ENCODE measurements around the gene SCYGR4. TPM values are rescaled to one million over a fixed set of nuclear protein-coding genes. Genes with fewer than 3 reads are reported as not detected.

SCYGR4 gene
- total and polyA plus RNA-seq, 10 donors = 0.04 TPM; not detected in 9

GRCh38 chr2:227653419-227653818, 36.1 kb downstream of the SCYGR4 start:
- Histone ChIP-seq H3K4me1 (peaks cover 0 to 5% (median 2%) of the 10 kb centered on the region in 6 donors), H3K4me3 (no peak overlapping the region), H3K36me3 (no peaks in the 10 kb centered on the region), H3K27me3 (replicated peaks in 1 of 7) (no peaks in the 10 kb centered on the region), H3K9me3 (no peaks in the 10 kb centered on the region), H3K27ac (no peak overlapping the region)
- TF ChIP-seq CTCF (IDR thresholded peaks at IDR 0.05 in 8 of 11, conservative IDR thresholded peaks at IDR 0.05 in 3 of 11) = no peak
- TF ChIP-seq POLR2A (IDR thresholded peaks at IDR 0.05) = no peak
- no peak for TF ChIP-seq POLR2AphosphoS5 (IDR thresholded peaks at IDR 0.05)
- DNase-seq = no peak
- 32 to 61% (median 46%) methylated on average over 3 to 4 of the region's 4 CpGs for WGBS, 5 donors
- intact Hi-C loops (cut with DNase I; ENCODE audit: low total_unique reads) = no loop called here

GRCh38 chr2:227654426-227654825, 37.1 kb downstream of the SCYGR4 start:
- H3K9me3 ChIP-seq = no peaks in the 10 kb centered on the region
- H3K36me3 ChIP-seq = no peaks in the 10 kb centered on the region
- H3K27me3 ChIP-seq (replicated peaks in 1 of 7) = no peaks in the 10 kb centered on the region
- 46 to 75% (median 53%) methylated on average over 1 of the region's 1 CpG for WGBS, 5 donors
- no peak for DNase-seq
- no peak for TF ChIP-seq CTCF (IDR thresholded peaks at IDR 0.05 in 8 of 11, conservative IDR thresholded peaks at IDR 0.05 in 3 of 11)
- no peak for TF ChIP-seq POLR2A (IDR thresholded peaks at IDR 0.05)
- TF ChIP-seq POLR2AphosphoS5 (IDR thresholded peaks at IDR 0.05) = no peak
- H3K4me3 ChIP-seq = no peak overlapping the region
- intact Hi-C loops (cut with DNase I; ENCODE audit: low total_unique reads) = no loop called here
- H3K27ac ChIP-seq = no peak overlapping the region
- H3K4me1 ChIP-seq = peaks cover 0 to 6% (median 2%) of the 10 kb centered on the region in 6 donors

DNA sequence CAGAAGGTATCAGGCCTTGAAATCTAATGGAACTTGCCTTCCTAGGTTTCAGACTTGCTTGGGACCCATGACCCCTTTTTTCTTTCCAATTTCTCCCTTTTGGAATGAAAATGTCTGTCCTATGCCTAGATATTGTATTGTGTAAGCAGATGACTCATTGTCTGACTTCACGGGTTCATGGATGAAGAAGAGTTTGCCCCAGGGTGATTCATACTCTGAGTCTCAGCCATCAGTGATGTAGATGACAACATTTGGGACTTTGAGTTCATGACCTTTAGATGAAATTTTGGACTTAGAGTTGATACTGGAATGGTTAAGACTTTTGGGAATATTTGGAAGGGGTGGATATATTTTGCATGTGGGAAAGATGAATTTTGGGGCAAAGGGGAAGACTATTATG, 38.2 kb downstream of the SCYGR4 start:
- Histone ChIP-seq H3K27ac (no peak overlapping the region), H3K4me1 (peaks cover 0 to 6% (median 2%) of the 10 kb centered on the region in 6 donors), H3K36me3 (no peaks in the 10 kb centered on the region), H3K27me3 (replicated peaks in 1 of 7) (no peaks in the 10 kb centered on the region), H3K4me3 (no peak overlapping the region), H3K9me3 (no peaks in the 10 kb centered on the region)
- no peak for DNase-seq
- TF ChIP-seq POLR2AphosphoS5 (IDR thresholded peaks at IDR 0.05) (no peak), CTCF (IDR thresholded peaks at IDR 0.05 in 8 of 11, conservative IDR thresholded peaks at IDR 0.05 in 3 of 11) (no peak), POLR2A (IDR thresholded peaks at IDR 0.05) (no peak)
- 33 to 72% (median 44%) methylated on average over 1 of the region's 1 CpG for WGBS, 5 donors
- intact Hi-C loops (cut with DNase I; ENCODE audit: low total_unique reads) = loop anchor here (5.0 kb wide), 1 partner anchor 112 kb away; no protein-coding TSS in a partner anchor

- Histone ChIP-seq H3K36me3 (no peaks in the 10 kb centered on the region), H3K9me3 (no peaks in the 10 kb centered on the region), H3K4me3 (no peak overlapping the region), H3K27me3 (replicated peaks in 1 of 7) (no peaks in the 10 kb centered on the region), H3K4me1 (peaks cover 0 to 6% (median 2%) of the 10 kb centered on the region in 6 donors), H3K27ac (no peak overlapping the region)
- no peak for DNase-seq
- TF ChIP-seq POLR2A (IDR thresholded peaks at IDR 0.05) (no peak), POLR2AphosphoS5 (IDR thresholded peaks at IDR 0.05) (no peak), CTCF (IDR thresholded peaks at IDR 0.05 in 8 of 11, conservative IDR thresholded peaks at IDR 0.05 in 3 of 11) (no peak)
- intact Hi-C loops (cut with DNase I; ENCODE audit: low total_unique reads) = loop anchor here (5.0 kb wide), 1 partner anchor 110 kb away; no protein-coding TSS in a partner anchor
- WGBS, 5 donors = 75 to 91% (median 83%) methylated on average over 8 of the region's 8 CpGs
Measured at GRCh38 chr2:227657199-227657845, 40.0 kb downstream of the SCYGR4 start.
